HepG2 (cell line): Measurements from ENCODE around the gene TRPV5. TPM values are rescaled to one million over a fixed set of nuclear protein-coding genes. Genes with fewer than 3 reads are reported as not detected.

Experiments
- ATAC-seq: fragments of 200-7000 bp; cut with Tn5 transposase; 3 replicates; pipeline ENCODE4 v1.9.1; 2020; ENCODE audit warnings: mild to moderate bottlenecking, moderate library complexity
- BruUV-seq: library from RNA; stranded (reverse); fragments of 400-500 nt; replicated peaks from 2 replicates; lab custom pipeline; 2021; lab: Mats Ljungman, UMichigan
- CTCF ChIA-PET: fragments of 300-600 bp; formaldehyde crosslinking; extraction: SDS; loops from one replicate; lab custom pipeline; 2021; ENCODE audit warnings: low total read pairs, inconsistent platforms, low intra/inter-chr PET ratio; lab: Yijun Ruan, JAX
- POLR2A ChIA-PET: fragments of 350-600 bp; sonication (Branson Sonifier 250); formaldehyde crosslinking; loops from one replicate; lab custom pipeline; 2020; ENCODE audit warnings: antibody characterized with exemption, inconsistent platforms; lab: Yijun Ruan, JAX
- DNase-seq: peaks from one replicate; pipeline ENCODE4 v3.0.0-alpha.2; 2015; ENCODE audit warnings: low spot score
- FAIRE-seq: peaks from 3 replicates; lab custom pipeline; 2011; peaks lifted over from hg19 to GRCh38; lab: Jason Lieb, UNC
- H2AFZ ChIP-seq: one replicate; pipeline ENCODE4 v1.6.1; 2011; ENCODE audit warnings: low read length, inconsistent platforms
- H3K27ac ChIP-seq: fragments of 300-600 bp; 3 replicates; pipeline ENCODE4 v1.8.0; 2011; ENCODE audit warnings: mixed run types, mild to moderate bottlenecking, mixed read lengths, low read length, inconsistent platforms; ENCODE audit not compliant: insufficient read depth; ENCODE audit errors: extremely low read length
- H3K27me3 ChIP-seq, 2 experiments: fragments of 200-600 bp in 1 of 2; 2 replicates in 1 of 2; 3 replicates in 1 of 2; pipeline versions ENCODE4 v1.6.0 to v1.8.0; 2011; ENCODE audit warnings: low read length in 2 of 2, mild to moderate bottlenecking in 2 of 2, moderate library complexity in 2 of 2, inconsistent platforms in 1 of 2; ENCODE audit not compliant: insufficient read depth in 2 of 2, control insufficient read depth in 1 of 2
- H3K36me3 ChIP-seq, 2 experiments: fragments of 200-600 bp in 1 of 2; replicated peaks in 1 of 2; 2 replicates in 1 of 2; 3 replicates in 1 of 2; pipeline versions ENCODE4 v1.5.1 to v1.8.0; 2011; ENCODE audit warnings: low read length in 2 of 2, inconsistent platforms in 1 of 2; ENCODE audit not compliant: insufficient read depth in 2 of 2, control insufficient read depth in 1 of 2
- H3K4me1 ChIP-seq: 2 replicates; pipeline ENCODE4 v1.5.1; 2012; ENCODE audit warnings: low read length, inconsistent platforms; ENCODE audit not compliant: insufficient read depth
- H3K4me2 ChIP-seq: 2 replicates; pipeline ENCODE4 v1.6.0; 2011; ENCODE audit warnings: low read depth, low read length, inconsistent platforms
- H3K4me3 ChIP-seq, 3 experiments: fragments of 200-600 bp in 1 of 3; sonication (generic), shearing (Covaris generic) in 1 of 3; replicated peaks in 1 of 3; 2 replicates each; pipeline ENCODE4 v1.5.1; 2011 to 2016; ENCODE audit warnings: low read length in 3 of 3, inconsistent platforms in 2 of 3, low read depth in 2 of 3, mild to moderate bottlenecking in 2 of 3, control low read depth in 1 of 3, mixed read lengths in 1 of 3; ENCODE audit not compliant: insufficient read depth in 1 of 3
- H3K79me2 ChIP-seq: one replicate; pipeline ENCODE4 v1.6.1; 2011; ENCODE audit warnings: low read length, inconsistent platforms; ENCODE audit not compliant: insufficient read depth
- H3K9ac ChIP-seq: 2 replicates; pipeline ENCODE4 v1.6.0; 2011; ENCODE audit warnings: mild to moderate bottlenecking, low read depth, low read length, inconsistent platforms; ENCODE audit not compliant: insufficient read depth
- H3K9me3 ChIP-seq: 2 replicates; pipeline ENCODE4 v1.5.1; 2012; ENCODE audit warnings: mild to moderate bottlenecking, low read length
- H4K20me1 ChIP-seq: 2 replicates; pipeline ENCODE4 v1.6.0; 2011; ENCODE audit warnings: inconsistent platforms, mild to moderate bottlenecking, low read length, moderate library complexity; ENCODE audit not compliant: insufficient read depth
- ERF ChIP-seq: IDR thresholded peaks from 2 replicates; pipeline ENCODE4 v1.6.1; 2018; ENCODE audit warnings: missing biosample characterization, missing genetic modification reagents
- GABPA ChIP-seq, 2 experiments: IDR thresholded peaks; 2 replicates each; pipeline ENCODE4 v1.6.1; 2011 to 2016; ENCODE audit warnings: low read depth in 2 of 2, low read length in 1 of 2, missing biosample characterization in 1 of 2, missing genetic modification characterization in 1 of 2
- JUN ChIP-seq: sonication (generic); formaldehyde crosslinking; IDR thresholded peaks from 2 replicates; pipeline ENCODE4 v1.4.0; 2020; ENCODE audit warnings: mild to moderate bottlenecking, missing genetic modification reagents
- SETDB1 ChIP-seq: sonication (generic); formaldehyde crosslinking; IDR thresholded peaks from 2 replicates; pipeline ENCODE4 v1.5.1; 2020; ENCODE audit warnings: missing genetic modification reagents, mild to moderate bottlenecking, borderline replicate concordance
- U2AF2 ChIP-seq: fragments of 200-400 bp; formaldehyde crosslinking; IDR thresholded peaks from 2 replicates; pipeline ENCODE4 v1.6.1; 2017; ENCODE audit warnings: low read depth, mild to moderate bottlenecking, low read length
- ZNF101 ChIP-seq: sonication (generic); formaldehyde crosslinking; IDR thresholded peaks from 2 replicates; pipeline ENCODE4 v1.4.0; 2020; ENCODE audit warnings: mild to moderate bottlenecking, low read depth, missing genetic modification reagents, borderline replicate concordance
- ZNF136 ChIP-seq: sonication (generic); formaldehyde crosslinking; IDR thresholded peaks from 2 replicates; pipeline ENCODE4 v1.8.1; 2022; ENCODE audit warnings: low read depth, mild to moderate bottlenecking, moderate library complexity, missing genetic modification reagents
- ZNF296 ChIP-seq: sonication (generic); formaldehyde crosslinking; conservative IDR thresholded peaks from 2 replicates; pipeline ENCODE4 v1.5.0; 2020; ENCODE audit warnings: mild to moderate bottlenecking, missing genetic modification reagents
- ZNF44 ChIP-seq: sonication (generic); formaldehyde crosslinking; IDR thresholded peaks from 2 replicates; pipeline ENCODE4 v1.5.1; 2020; ENCODE audit warnings: mild to moderate bottlenecking, missing genetic modification reagents
- ZNF567 ChIP-seq: sonication (generic); formaldehyde crosslinking; IDR thresholded peaks from 2 replicates; pipeline ENCODE4 v1.8.1; 2023; ENCODE audit warnings: mild to moderate bottlenecking, missing genetic modification reagents, borderline replicate concordance
- ZSCAN9 ChIP-seq: IDR thresholded peaks from 2 replicates; pipeline ENCODE4 v1.6.1; 2016; ENCODE audit warnings: borderline replicate concordance
- WGBS: methylation state at CpG from one replicate; pipeline ENCODE4 v1.1.6; 2017; ENCODE audit warnings: low lambda C conversion rate; 5-methylcytosine and 5-hydroxymethylcytosine counted together
- in situ Hi-C: cut with HindIII; loops from 2 replicates; pipeline ENCODE4 v1.10.0; 2017; ENCODE audit warnings: low pct_unique_long_range_greater_than_20kb; ENCODE audit not compliant: extremely low pct_ligation_motif_present
- intact Hi-C: fragments of 100-400 bp; cut with micrococcal nuclease; formaldehyde crosslinking; loops from one replicate; pipeline ENCODE4 v1.10.0; 2022; ENCODE audit not compliant: unreplicated experiment
- polyA plus RNA-seq, 8 experiments: library from polyadenylated mRNA; depleted of rRNA in 3 of 8; stranded (reverse) in 7 of 8; unstranded in 1 of 8; fragments of >200 nt; fragmentation: Illumina TruSeq in 4 of 8; extraction: Trizol in 4 of 8; gene quantifications; 2 replicates each; pipeline versions ENCODE4 v1.2.1 to v1.2.3, GENCODE V29; 2011 to 2016; ENCODE audit warnings: low read depth in 4 of 8, missing spikeins in 1 of 8, mixed read lengths in 1 of 8; ENCODE audit not compliant: insufficient read depth in 1 of 8
- total RNA-seq, 5 experiments: library from RNA; depleted of rRNA; stranded (reverse); fragments of >200 nt; fragmentation: Illumina TruSeq; extraction: Trizol; gene quantifications; 2 replicates each; pipeline ENCODE4 v1.2.3, GENCODE V29; 2016; ENCODE audit warnings: low read depth in 1 of 5
- TF ChIP-seq, protein P1 (sequence below): sonication (generic); formaldehyde crosslinking; IDR thresholded peaks from 2 replicates; pipeline ENCODE4 v1.4.0; 2020; ENCODE audit warnings: missing genetic modification reagents
- TF ChIP-seq, protein P2 (sequence below): sonication (generic); formaldehyde crosslinking; IDR thresholded peaks from 2 replicates; pipeline ENCODE4 v1.5.0; 2020; ENCODE audit warnings: mild to moderate bottlenecking, missing genetic modification reagents, borderline replicate concordance

TRPV5 gene
- total and polyA plus RNA-seq, 2 of the 13 experiments (the other 11 are each of a cell fraction or from before 2014, with no cell fraction given), result not detected

DNA sequence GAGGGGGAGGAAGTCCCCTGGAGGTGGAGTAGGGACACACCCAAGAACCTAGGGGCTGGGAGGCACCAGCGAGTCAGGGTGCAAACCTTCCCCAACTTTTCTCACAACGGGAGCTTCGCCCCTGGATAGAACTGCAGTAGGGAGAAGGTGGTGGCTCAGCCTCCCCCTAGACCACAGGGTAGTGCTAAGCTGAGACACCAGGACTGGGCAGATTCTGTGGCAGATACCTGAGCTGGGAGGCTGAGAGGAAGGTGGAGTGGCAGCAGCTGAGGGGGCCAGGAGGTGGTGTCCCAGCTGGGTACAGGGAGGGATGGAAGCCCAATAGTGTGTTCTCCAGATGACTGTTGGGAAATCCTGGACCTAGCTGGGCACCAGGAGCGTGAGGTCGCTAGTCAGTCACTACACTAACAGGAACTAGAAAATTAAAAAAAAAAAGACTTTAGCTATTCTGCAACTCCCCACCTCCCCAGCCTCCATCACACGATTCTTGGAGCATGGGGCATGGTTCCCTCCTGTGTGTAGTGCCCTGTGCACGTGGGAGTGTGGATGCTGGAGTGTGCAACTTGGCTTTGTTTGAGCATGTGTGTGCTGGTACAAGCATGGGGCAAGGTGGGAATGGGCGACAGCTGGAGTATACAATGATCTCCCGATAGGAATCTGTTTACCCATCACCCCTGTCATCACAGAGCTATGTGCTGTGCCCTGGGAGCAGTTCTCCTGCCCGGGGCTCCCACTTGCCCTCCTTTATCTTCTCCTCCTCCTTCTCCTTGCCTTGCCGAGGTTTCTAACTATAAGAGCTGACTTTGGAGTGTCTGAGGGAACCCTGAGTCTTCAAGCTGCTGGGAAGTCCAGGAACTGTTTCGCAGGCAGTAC is 39.2 kb downstream of the TRPV5 start:
- Histone ChIP-seq H3K79me2 (no peaks in the 10 kb centered on the region), H3K9ac (no peak overlapping the region), H3K27ac (no peak overlapping the region), H3K4me1 (no peaks in the 10 kb centered on the region), H3K36me3 (no peaks in the 10 kb centered on the region), H3K27me3 (no peaks in the 10 kb centered on the region; a peak in 1 of 5 replicates), H2AFZ (no peak overlapping the region), H3K9me3 (no peaks in the 10 kb centered on the region), H4K20me1 (no peaks in the 10 kb centered on the region), H3K4me3 (no peak overlapping the region), H3K4me2 (no peak overlapping the region)
- 18% methylated on average over 11 of the region's 12 CpGs for WGBS
- BruUV-seq, result no TSS peak
- intact Hi-C loops, result no loop called here
- no peak for FAIRE-seq
- no peak for DNase-seq
- no peak for ATAC-seq
- ChIA-PET CTCF (no interaction called here), POLR2A (no interaction called here)
- TF ChIP-seq GABPA (IDR thresholded peaks at IDR 0.05; ENCODE audit: low read depth, low read length), result no peak
- TF ChIP-seq GABPA (CRISPR knock-in tag; IDR thresholded peaks at IDR 0.05; ENCODE audit: low read depth), result no peak
- no peak for TF ChIP-seq ZSCAN9 (CRISPR knock-in tag)
- no peak for TF ChIP-seq ZNF296
- TF ChIP-seq U2AF2, result no peak
- TF ChIP-seq, protein P1, sequence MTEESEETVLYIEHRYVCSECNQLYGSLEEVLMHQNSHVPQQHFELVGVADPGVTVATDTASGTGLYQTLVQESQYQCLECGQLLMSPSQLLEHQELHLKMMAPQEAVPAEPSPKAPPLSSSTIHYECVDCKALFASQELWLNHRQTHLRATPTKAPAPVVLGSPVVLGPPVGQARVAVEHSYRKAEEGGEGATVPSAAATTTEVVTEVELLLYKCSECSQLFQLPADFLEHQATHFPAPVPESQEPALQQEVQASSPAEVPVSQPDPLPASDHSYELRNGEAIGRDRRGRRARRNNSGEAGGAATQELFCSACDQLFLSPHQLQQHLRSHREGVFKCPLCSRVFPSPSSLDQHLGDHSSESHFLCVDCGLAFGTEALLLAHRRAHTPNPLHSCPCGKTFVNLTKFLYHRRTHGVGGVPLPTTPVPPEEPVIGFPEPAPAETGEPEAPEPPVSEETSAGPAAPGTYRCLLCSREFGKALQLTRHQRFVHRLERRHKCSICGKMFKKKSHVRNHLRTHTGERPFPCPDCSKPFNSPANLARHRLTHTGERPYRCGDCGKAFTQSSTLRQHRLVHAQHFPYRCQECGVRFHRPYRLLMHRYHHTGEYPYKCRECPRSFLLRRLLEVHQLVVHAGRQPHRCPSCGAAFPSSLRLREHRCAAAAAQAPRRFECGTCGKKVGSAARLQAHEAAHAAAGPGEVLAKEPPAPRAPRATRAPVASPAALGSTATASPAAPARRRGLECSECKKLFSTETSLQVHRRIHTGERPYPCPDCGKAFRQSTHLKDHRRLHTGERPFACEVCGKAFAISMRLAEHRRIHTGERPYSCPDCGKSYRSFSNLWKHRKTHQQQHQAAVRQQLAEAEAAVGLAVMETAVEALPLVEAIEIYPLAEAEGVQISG (CRISPR knock-in tag), result no peak
- no peak for TF ChIP-seq JUN (CRISPR knock-in tag)
- TF ChIP-seq SETDB1 (CRISPR knock-in tag), result no peak
- no peak for TF ChIP-seq ZNF101 (CRISPR knock-in tag)
- no peak for TF ChIP-seq ZNF136 (CRISPR knock-in tag)
- TF ChIP-seq ERF (CRISPR knock-in tag), result no peak
- no peak for TF ChIP-seq ZNF567 (CRISPR knock-in tag)
- TF ChIP-seq ZNF44 (CRISPR knock-in tag), result no peak
- TF ChIP-seq, protein P2, sequence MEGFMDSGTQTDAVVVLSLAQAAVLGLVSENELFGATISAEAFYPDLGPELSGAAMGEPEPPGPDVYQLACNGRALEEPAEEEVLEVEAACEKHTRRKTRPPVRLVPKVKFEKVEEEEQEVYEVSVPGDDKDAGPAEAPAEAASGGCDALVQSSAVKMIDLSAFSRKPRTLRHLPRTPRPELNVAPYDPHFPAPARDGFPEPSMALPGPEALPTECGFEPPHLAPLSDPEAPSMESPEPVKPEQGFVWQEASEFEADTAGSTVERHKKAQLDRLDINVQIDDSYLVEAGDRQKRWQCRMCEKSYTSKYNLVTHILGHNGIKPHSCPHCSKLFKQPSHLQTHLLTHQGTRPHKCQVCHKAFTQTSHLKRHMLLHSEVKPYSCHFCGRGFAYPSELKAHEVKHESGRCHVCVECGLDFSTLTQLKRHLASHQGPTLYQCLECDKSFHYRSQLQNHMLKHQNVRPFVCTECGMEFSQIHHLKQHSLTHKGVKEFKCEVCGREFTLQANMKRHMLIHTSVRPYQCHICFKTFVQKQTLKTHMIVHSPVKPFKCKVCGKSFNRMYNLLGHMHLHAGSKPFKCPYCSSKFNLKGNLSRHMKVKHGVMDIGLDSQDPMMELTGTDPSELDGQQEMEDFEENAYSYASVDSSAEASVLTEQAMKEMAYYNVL, result no peak
- in situ Hi-C loops, result no loop called here
